Breast epithelium (tissue), 4 donors: Measurements from ENCODE around the gene CPA4. TPM values are rescaled to one million over a fixed set of nuclear protein-coding genes. Genes with fewer than 3 reads are reported as not detected.

Source experiments
- DNase-seq, 2 donors: peaks; one replicate each; pipeline ENCODE4 v3.0.0-alpha.2; 2019; ENCODE audit warnings: low spot score in 2 of 2
- H3K27ac ChIP-seq, 2 donors: fragments of 200-600 bp; sonication (generic) in 1 of 2; one replicate each; pipeline ENCODE4 v1.5.1; 2016 to 2019; ENCODE audit warnings: mild to moderate bottlenecking in 1 of 2
- H3K27me3 ChIP-seq, 2 donors: fragments of 200-600 bp; sonication (generic) in 1 of 2; one replicate each; pipeline versions ENCODE4 v1.5.1 to v1.6.0; 2017 to 2019; ENCODE audit warnings: control low read depth in 1 of 2, mild to moderate bottlenecking in 1 of 2
- H3K36me3 ChIP-seq: fragments of 200-600 bp; one replicate; pipeline ENCODE4 v1.5.1; 2019
- H3K4me1 ChIP-seq, 2 donors: fragments of 200-600 bp; sonication (generic); one replicate each; pipeline ENCODE4 v1.5.1; 2016 to 2019; ENCODE audit warnings: control low read depth in 1 of 2
- H3K4me3 ChIP-seq, 3 donors: fragments of 200-600 bp; sonication (generic); 1 replicate in 2 of 3; 2 replicates in 1 of 3; pipeline ENCODE4 v1.5.1; 2016 to 2019; ENCODE audit warnings: mild to moderate bottlenecking in 3 of 3, moderate library complexity in 2 of 3
- H3K9me3 ChIP-seq, 2 donors: fragments of 200-600 bp; sonication (generic) in 1 of 2; one replicate each; pipeline ENCODE4 v1.5.1; 2016 to 2019; ENCODE audit warnings: control low read depth in 1 of 2
- POLR2A ChIP-seq: fragments of 450-650 bp; IDR thresholded peaks from one replicate; pipeline ENCODE4 v1.6.1; 2016; ENCODE audit warnings: antibody characterized with exemption, mild to moderate bottlenecking, moderate library complexity
- POLR2AphosphoS5 ChIP-seq, 3 donors: sonication (generic); formaldehyde crosslinking; IDR thresholded peaks; one replicate each; pipeline ENCODE4 v1.6.1; 2017; ENCODE audit warnings: antibody characterized with exemption in 3 of 3
- intact Hi-C: fragments of 100-400 bp; cut with DNase I; formaldehyde crosslinking; loops from one replicate; pipeline ENCODE4 v1.15.1; 2023; ENCODE audit warnings: low total_unique reads
- total RNA-seq, 3 donors: library from RNA; depleted of rRNA; stranded (reverse); fragments of >200 nt; gene quantifications; one replicate each; pipeline ENCODE4 v1.1.0, GENCODE V29; 2016
- TF ChIP-seq, protein P1 (sequence below), 3 donors: fragments of 450-650 bp; IDR thresholded peaks; one replicate each; pipeline ENCODE4 v1.5.1; 2016 to 2017; ENCODE audit warnings: antibody characterized with exemption in 3 of 3, mild to moderate bottlenecking in 3 of 3, moderate library complexity in 3 of 3

The CPA4 gene
- total RNA-seq, 3 donors from 2014 or later: 0.98 to 2.0 TPM; not detected in 1

GRCh38 chr7:130297628-130298543 lies 4.9 kb downstream of the CPA4 start:
- H3K4me3 ChIP-seq: no peak overlapping the region
- DNase-seq: no peak
- H3K27ac ChIP-seq: no peak overlapping the region
- H3K9me3 ChIP-seq: no peaks in the 10 kb centered on the region
- H3K36me3 ChIP-seq: no peaks in the 10 kb centered on the region
- intact Hi-C loops: loop anchor here (1.0 kb wide), 1 partner anchor 8 kb away; no protein-coding TSS in a partner anchor
- H3K4me1 ChIP-seq: peaks cover 0 to 11% of the 10 kb centered on the region in 2 donors
- no peaks in the 10 kb centered on the region for H3K27me3 ChIP-seq
- no peak for TF ChIP-seq POLR2A
- TF ChIP-seq, protein P1, sequence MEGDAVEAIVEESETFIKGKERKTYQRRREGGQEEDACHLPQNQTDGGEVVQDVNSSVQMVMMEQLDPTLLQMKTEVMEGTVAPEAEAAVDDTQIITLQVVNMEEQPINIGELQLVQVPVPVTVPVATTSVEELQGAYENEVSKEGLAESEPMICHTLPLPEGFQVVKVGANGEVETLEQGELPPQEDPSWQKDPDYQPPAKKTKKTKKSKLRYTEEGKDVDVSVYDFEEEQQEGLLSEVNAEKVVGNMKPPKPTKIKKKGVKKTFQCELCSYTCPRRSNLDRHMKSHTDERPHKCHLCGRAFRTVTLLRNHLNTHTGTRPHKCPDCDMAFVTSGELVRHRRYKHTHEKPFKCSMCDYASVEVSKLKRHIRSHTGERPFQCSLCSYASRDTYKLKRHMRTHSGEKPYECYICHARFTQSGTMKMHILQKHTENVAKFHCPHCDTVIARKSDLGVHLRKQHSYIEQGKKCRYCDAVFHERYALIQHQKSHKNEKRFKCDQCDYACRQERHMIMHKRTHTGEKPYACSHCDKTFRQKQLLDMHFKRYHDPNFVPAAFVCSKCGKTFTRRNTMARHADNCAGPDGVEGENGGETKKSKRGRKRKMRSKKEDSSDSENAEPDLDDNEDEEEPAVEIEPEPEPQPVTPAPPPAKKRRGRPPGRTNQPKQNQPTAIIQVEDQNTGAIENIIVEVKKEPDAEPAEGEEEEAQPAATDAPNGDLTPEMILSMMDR (IDR thresholded peaks at IDR 0.05): no peak
- no peak for TF ChIP-seq POLR2AphosphoS5 (IDR thresholded peaks at IDR 0.05)

DNA sequence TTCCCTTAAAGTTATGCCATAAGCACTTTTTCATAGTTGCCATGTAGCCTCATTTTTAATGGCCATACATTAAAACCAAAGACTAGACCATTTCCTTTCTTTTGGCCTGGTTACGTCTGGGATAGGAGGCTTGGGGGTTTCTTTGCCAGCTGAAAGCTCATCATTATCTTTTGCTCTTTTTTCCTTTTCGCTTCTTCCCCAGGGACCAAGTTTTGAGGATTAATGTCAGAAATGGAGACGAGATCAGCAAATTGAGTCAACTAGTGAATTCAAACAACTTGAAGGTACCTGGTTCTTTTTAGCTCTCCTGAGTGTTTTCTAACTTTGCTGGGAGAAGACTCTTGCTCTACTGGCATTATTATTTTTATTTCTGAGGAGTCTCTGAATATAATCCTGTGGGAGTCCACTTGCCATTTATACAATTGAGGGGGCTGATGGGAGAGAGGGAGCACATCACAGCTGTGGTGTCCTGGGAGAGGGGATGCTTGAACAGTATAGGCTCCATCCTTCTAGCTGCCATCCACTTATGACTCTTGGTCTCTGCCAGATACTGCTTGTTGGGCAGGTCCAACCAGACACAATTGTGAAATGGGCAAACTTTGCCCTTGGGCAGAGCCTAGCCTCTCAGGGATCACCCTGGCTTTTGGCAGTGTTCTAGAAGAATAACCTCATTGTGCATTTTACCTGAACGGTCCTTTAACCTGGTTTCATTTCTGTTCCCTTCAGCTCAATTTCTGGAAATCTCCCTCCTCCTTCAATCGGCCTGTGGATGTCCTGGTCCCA lies 5.8 kb downstream of the CPA4 start:
- H3K4me1 ChIP-seq: peaks cover 0 to 11% of the 10 kb centered on the region in 2 donors

GRCh38 chr7:130299866-130300265 lies 6.9 kb downstream of the CPA4 start:
- TF ChIP-seq POLR2AphosphoS5 (IDR thresholded peaks at IDR 0.05): no peak
- TF ChIP-seq POLR2A: no peak
- TF ChIP-seq, protein P1 (IDR thresholded peaks at IDR 0.05): no peak
- H3K4me3 ChIP-seq: no peak overlapping the region
- no peaks in the 10 kb centered on the region for H3K27me3 ChIP-seq
- no peak for DNase-seq
- peak overlapping the region; percentile 64 to 71 for H3K27ac ChIP-seq
- intact Hi-C loops: no loop called here
- H3K36me3 ChIP-seq: no peaks in the 10 kb centered on the region
- H3K9me3 ChIP-seq: no peaks in the 10 kb centered on the region
- H3K4me1 ChIP-seq: peaks cover 0 to 5% of the 10 kb centered on the region in 2 donors

More for the DNA sequence above, 5.8 kb downstream of the CPA4 start:
- TF ChIP-seq, protein P1 (IDR thresholded peaks at IDR 0.05): no peak
- peak in 2 of 3 donors; percentile 28 to 82 for TF ChIP-seq POLR2AphosphoS5 (IDR thresholded peaks at IDR 0.05)
- Histone ChIP-seq H3K9me3 (no peaks in the 10 kb centered on the region), H3K27ac (peak overlapping the region; percentile 64 to 71), H3K4me3 (no peak overlapping the region), H3K36me3 (no peaks in the 10 kb centered on the region), H3K27me3 (no peaks in the 10 kb centered on the region)
- DNase-seq: peak in 1 of 2 donors; percentile 78
- intact Hi-C loops: loop anchor here (1.0 kb wide), 1 partner anchor 8 kb away; no protein-coding TSS in a partner anchor

DNA sequence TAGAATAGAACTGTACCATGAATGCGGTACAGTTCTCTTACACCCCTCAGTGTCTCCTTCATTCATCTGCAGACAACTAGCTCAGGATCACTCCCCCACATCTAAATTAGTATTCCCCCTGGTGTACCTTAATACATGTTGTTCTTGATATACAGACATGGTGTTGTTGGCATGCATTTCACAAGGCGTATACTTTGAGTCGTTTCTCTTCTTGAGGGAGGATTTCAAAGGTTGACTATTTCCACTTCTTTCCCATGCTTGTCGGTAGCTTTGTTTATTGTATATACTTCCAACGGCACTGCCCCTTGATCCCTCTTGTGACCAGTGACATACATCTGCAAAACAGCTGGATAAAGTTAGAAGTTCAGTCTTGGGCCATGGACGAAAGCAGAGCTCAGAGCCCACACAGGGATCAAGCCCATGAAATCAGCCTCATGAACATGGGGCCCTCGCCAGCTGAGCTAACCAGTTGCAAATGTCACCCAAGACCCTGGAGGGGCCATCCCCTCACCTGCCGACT lies 8.6 kb downstream of the CPA4 start:
- intact Hi-C loops: no loop called here
- Histone ChIP-seq H3K27me3 (no peaks in the 10 kb centered on the region), H3K36me3 (no peaks in the 10 kb centered on the region), H3K27ac (no peak overlapping the region), H3K9me3 (no peaks in the 10 kb centered on the region), H3K4me3 (no peak overlapping the region), H3K4me1 (no peaks in the 10 kb centered on the region)
- no peak for DNase-seq
- TF ChIP-seq POLR2A (no peak), POLR2AphosphoS5 (IDR thresholded peaks at IDR 0.05) (no peak)
- TF ChIP-seq, protein P1 (IDR thresholded peaks at IDR 0.05): no peak
